ENCODE measurements around the gene SLC7A9. TPM values are rescaled to one million over a fixed set of nuclear protein-coding genes. Genes with fewer than 3 reads are reported as not detected.
A peak's percentile ranks its signal among the peaks of the same experiment; 100 is the strongest.
"Not testable (repeated sequence)": the region's sequence is repeated elsewhere in the genome, so short reads cannot be mapped to it uniquely, and the experiment has no call there.

The SLC7A9 gene
- total and polyA plus RNA-seq, 5 experiments from 2014 or later, result 0.93 to 1.5 TPM; not detected in 3

DNA sequence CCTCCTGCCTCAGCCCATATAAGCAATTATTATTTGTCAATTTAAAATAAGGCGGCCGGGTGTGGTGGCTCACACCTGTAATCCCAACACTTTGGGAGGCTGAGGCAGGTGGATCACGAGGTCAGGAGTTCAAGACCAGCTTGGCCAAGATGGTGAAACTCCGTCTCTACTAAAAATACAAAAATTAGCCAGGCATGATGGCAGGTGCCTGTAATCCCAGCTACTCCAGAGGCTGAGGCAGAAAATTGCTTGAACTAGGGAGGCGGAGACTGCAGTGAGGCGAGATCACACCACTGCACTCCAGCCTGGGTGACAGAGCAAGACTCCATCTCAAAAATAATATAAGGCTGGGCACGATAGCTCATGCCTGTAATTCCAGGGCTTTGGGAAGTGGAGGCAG is 12.7 kb downstream of the SLC7A9 start:
- DNase-seq, H3K9me3 Mint-ChIP-seq, POLR2A ChIA-PET, H3K4me1 Mint-ChIP-seq, H3K27ac Mint-ChIP-seq, ATAC-seq, H3K27me3 Mint-ChIP-seq, H3K4me3 Mint-ChIP-seq, H3K36me3 Mint-ChIP-seq: not testable (repeated sequence)

DNA sequence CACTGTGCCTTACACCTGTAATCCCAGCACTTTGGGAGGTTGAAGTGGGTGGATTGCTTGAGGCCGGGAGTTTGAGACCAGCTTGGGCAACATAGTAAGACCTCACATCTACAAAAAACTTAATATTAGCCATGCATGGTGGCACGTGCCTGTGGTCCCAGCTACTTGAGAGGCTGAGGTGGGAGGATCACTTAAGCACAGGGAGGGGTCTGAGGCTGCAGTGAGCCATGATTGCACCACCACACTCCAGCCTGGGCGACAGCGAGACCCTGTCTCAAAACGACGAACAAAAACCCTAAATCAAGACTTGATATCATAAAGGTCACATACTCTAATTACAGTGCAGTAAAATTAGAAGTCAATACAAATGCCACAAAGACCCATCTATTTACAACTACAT is 17.4 kb downstream of the SLC7A9 start:
- peaks cover 0 to 3% (median 0%) of the 10 kb centered on the region in 3 donors for H3K36me3 Mint-ChIP-seq
- no peak overlapping the region for H3K4me3 Mint-ChIP-seq
- peaks cover 0 to under 1% (median 0%) of the 10 kb centered on the region in 4 donors for H3K4me1 Mint-ChIP-seq
- POLR2A ChIA-PET, result no interaction called here
- no peak overlapping the region for H3K27ac Mint-ChIP-seq
- H3K9me3 Mint-ChIP-seq, result peaks cover 0 to 4% (median under 1%) of the 10 kb centered on the region in 9 donors
- DNase-seq, result no peak
- no peaks in the 10 kb centered on the region for H3K27me3 Mint-ChIP-seq
- ATAC-seq, result no peak

DNA sequence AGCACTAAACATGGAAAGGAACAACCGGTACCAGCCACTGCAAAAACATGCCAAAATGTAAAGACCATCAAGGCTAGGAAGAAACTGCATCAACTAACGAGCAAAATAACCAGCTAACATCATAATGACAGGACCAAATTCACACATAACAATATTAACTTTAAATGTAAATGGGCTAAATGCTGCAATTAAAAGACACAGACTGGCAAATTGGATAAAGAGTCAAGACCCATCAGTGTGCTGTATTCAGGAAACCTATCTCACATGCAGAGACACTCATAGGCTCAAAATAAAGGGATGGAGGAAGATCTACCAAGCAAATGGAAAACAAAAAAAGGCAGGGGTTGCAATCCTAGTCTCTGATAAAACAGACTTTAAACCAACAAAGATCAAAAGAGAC is 21.5 kb downstream of the SLC7A9 start:
- DNase-seq, POLR2A ChIA-PET: not testable (repeated sequence)

DNA sequence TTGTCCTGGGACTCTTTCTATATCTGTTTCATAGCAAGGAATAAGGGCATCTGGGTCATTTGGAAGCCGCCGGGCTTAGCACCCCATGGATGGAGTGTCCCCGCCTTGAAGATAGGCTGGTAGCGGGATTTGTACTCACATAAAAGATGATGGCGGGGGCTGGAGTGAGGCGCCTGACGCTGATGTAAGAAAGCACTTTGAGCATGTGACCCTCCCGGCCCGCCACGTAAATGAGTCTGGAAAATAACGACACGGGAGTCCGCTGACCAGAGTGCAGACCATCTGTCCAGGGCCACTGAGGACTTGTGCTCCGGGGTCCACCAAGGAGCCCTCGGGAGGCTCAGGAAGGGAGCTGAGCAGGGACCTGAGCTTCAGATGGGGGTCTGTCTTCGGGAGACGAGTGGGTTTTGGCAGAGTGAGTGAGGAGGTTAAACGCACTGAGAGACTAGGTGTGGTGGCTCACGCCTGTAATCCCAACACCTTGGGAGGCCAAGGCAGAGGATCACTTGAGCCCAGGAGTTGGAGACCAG is 25.8 kb downstream of the SLC7A9 start:
- Mint-ChIP-seq H3K27ac (no peak overlapping the region), H3K4me1 (peaks cover 0 to 14% (median under 1%) of the 10 kb centered on the region in 4 donors), H3K9me3 (peaks cover 0 to 26% (median 16%) of the 10 kb centered on the region in 9 donors), H3K27me3 (no peaks in the 10 kb centered on the region), H3K4me3 (no peak overlapping the region), H3K36me3 (peaks cover 3 to 19% (median 14%) of the 10 kb centered on the region in 3 donors)
- POLR2A ChIA-PET, result no interaction called here
- DNase-seq (no peak), ATAC-seq (no peak)

More for the DNA sequence above, 21.5 kb downstream of the SLC7A9 start:
- H3K4me3 Mint-ChIP-seq, H3K27ac Mint-ChIP-seq, H3K36me3 Mint-ChIP-seq, ATAC-seq, H3K27me3 Mint-ChIP-seq: not testable (repeated sequence)
- H3K9me3 Mint-ChIP-seq, result peaks cover 0 to 10% (median 2%) of the 10 kb centered on the region in 9 donors
- peaks cover 0 to 11% (median under 1%) of the 10 kb centered on the region in 4 donors for H3K4me1 Mint-ChIP-seq

DNA sequence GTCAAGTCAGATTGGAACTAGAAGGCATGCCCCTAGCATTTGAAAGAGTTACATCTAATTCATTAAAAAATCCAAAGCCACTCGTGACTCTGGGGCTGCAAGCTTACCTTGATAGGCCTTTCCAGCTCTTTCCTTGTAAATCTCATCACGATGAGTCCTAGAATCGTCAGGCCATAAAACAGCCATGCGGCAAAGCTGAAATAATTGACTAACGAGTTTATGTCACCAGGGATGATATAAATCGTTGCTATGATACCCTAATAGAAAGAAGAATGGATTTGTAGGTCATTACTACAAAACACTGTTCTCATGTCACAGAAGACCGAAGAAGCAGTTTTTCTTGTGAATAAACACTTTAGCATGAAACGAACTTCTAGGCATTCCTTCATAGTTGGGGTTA is 27.5 kb downstream of the SLC7A9 start:
- POLR2A ChIA-PET, result no interaction called here
- Mint-ChIP-seq H3K9me3 (peaks cover 0 to 20% (median 14%) of the 10 kb centered on the region in 9 donors), H3K4me3 (no peak overlapping the region), H3K36me3 (peaks cover 3 to 16% (median 14%) of the 10 kb centered on the region in 3 donors), H3K27me3 (no peaks in the 10 kb centered on the region), H3K4me1 (peaks cover 0 to 19% (median under 1%) of the 10 kb centered on the region in 4 donors), H3K27ac (peak overlapping the region in 1 of 10 donors; percentile 39)
- DNase-seq (no peak), ATAC-seq (no peak)

DNA sequence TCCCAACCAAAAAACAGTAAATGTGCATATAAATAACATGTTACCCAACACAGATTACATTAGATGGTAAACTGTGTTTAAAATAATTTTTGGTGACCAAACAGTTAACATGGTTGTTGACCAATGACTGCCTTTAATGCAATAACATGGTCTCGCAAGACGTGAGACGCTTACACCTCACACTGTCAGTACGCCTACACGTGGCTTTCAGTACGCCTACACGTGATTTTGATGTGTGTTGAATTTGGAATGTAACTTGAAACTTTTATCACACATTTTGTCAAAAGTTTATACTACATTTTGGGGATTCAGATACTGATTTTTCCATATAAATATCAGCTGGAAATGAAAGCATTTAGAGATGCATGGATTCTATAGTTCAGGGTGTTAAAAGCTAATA is 32.0 kb downstream of the SLC7A9 start:
- DNase-seq, result no peak
- no peak overlapping the region for H3K27ac Mint-ChIP-seq
- POLR2A ChIA-PET, result no interaction called here
- H3K27me3 Mint-ChIP-seq, result no peaks in the 10 kb centered on the region
- ATAC-seq, result no peak
- H3K4me1 Mint-ChIP-seq, result peaks cover 0 to 5% (median 2%) of the 10 kb centered on the region in 4 donors
- peaks cover 0 to 18% (median 13%) of the 10 kb centered on the region in 9 donors for H3K9me3 Mint-ChIP-seq
- H3K4me3 Mint-ChIP-seq, result no peak overlapping the region
- peaks cover 3 to 14% (median 10%) of the 10 kb centered on the region in 3 donors for H3K36me3 Mint-ChIP-seq

DNA sequence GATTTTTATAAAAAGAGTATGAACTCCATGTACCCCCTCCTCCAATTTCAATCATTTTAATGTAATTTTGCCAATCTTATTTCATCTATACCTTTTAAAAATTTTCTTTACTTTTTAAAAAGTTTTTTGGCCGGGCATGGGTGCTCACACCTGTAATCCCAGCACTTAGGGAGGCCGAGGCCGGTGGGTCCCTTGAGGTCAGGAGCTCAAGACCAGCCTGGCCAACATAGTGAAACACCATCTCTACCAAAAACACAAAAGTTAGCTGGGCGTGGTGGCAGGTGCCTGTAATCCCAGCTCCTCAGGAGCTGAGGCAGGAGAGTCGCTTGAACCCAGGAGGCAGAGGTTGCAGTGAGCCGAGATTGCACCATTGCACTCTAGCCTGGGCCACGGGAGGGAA is 36.2 kb downstream of the SLC7A9 start:
- POLR2A ChIA-PET, H3K27ac Mint-ChIP-seq, DNase-seq, H3K4me3 Mint-ChIP-seq, H3K27me3 Mint-ChIP-seq, H3K36me3 Mint-ChIP-seq, H3K9me3 Mint-ChIP-seq, ATAC-seq: not testable (repeated sequence)
- peaks cover 0 to 15% (median 6%) of the 10 kb centered on the region in 4 donors for H3K4me1 Mint-ChIP-seq

DNA sequence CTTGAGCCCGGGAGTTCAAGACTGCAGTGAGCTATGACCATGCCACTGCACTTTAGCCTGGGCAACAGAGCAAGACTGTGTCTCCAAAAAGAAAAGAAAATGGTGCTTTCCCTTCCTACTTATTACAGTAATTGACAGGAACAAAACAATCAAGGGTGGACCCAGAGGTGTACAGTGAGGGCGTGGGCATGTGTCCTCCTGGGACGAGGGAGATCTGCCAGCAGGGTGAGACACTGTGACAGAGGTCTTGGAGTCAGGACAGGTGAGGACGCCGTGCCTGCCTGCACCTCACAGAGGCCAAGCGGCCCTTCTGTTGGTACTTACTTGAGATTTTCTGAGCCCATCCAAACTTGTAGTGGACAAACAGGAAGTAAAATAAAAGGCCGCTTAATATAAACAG is 36.7 kb downstream of the SLC7A9 start:
- H3K9me3 Mint-ChIP-seq, POLR2A ChIA-PET, H3K27me3 Mint-ChIP-seq, H3K36me3 Mint-ChIP-seq, DNase-seq, H3K4me3 Mint-ChIP-seq, ATAC-seq: not testable (repeated sequence)
- Mint-ChIP-seq H3K27ac (peak overlapping the region in 1 of 10 donors; percentile 7), H3K4me1 (peaks cover 0 to 16% (median 5%) of the 10 kb centered on the region in 4 donors)

DNA sequence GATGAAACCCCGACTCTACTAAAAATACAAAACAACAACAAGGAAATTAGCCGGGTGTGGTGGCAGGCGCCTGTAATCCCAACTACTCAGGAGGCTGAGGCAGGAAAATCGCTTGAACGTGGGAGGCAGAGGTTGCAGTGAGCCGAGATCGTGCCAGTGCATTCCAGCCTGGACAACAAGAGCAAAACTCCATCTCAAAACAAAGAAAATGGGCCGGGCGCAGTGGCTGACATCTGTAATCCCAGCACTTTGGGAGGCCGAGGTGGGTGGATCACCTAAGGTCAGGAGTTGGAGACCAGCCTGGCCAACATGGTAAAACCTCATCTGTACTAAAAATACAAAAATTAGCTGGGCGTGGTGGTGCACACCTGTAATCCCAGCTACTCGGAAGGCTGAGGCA is 37.5 kb downstream of the SLC7A9 start:
- POLR2A ChIA-PET, result not testable (repeated sequence)

DNA sequence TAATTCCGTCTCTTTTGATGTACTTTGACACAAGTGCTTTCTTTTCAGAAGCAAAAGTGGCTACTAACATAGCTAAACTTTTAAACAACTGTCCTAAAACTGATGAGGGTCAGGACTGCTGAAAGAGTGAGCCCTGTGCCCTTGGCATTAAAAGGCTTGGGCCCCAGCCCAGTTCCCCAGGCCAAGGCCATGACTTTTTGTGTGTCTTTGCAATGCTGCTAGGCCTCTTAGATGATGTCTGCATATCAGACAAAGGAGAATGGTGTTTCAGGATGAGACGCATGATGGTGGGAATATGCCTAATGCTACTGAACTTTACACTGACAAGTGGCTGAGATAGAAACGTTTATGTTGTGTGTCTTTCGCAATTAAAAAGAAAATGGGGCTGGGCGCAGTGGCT is 38.0 kb downstream of the SLC7A9 start:
- DNase-seq, result no peak
- Mint-ChIP-seq H3K9me3 (no peaks in the 10 kb centered on the region), H3K27ac (peak overlapping the region in 1 of 10 donors; percentile 79), H3K4me3 (no peak overlapping the region), H3K36me3 (no peaks in the 10 kb centered on the region), H3K27me3 (peaks cover 0 to 2% (median 0%) of the 10 kb centered on the region in 5 donors), H3K4me1 (peaks cover 0 to 12% (median 4%) of the 10 kb centered on the region in 4 donors)
- POLR2A ChIA-PET, result interaction anchor here (0.6 kb wide), 1 partner anchor 252 kb away, joined by 4 read pairs; no protein-coding TSS in a partner anchor
- ATAC-seq, result no peak

More for the DNA sequence above, 37.5 kb downstream of the SLC7A9 start:
- not testable (repeated sequence) for H3K27me3 Mint-ChIP-seq, H3K9me3 Mint-ChIP-seq, DNase-seq, ATAC-seq, H3K36me3 Mint-ChIP-seq, H3K4me3 Mint-ChIP-seq
- H3K4me1 Mint-ChIP-seq, result peaks cover 0 to 12% (median 5%) of the 10 kb centered on the region in 4 donors
- H3K27ac Mint-ChIP-seq, result peak overlapping the region in 1 of 10 donors; percentile 79

DNA sequence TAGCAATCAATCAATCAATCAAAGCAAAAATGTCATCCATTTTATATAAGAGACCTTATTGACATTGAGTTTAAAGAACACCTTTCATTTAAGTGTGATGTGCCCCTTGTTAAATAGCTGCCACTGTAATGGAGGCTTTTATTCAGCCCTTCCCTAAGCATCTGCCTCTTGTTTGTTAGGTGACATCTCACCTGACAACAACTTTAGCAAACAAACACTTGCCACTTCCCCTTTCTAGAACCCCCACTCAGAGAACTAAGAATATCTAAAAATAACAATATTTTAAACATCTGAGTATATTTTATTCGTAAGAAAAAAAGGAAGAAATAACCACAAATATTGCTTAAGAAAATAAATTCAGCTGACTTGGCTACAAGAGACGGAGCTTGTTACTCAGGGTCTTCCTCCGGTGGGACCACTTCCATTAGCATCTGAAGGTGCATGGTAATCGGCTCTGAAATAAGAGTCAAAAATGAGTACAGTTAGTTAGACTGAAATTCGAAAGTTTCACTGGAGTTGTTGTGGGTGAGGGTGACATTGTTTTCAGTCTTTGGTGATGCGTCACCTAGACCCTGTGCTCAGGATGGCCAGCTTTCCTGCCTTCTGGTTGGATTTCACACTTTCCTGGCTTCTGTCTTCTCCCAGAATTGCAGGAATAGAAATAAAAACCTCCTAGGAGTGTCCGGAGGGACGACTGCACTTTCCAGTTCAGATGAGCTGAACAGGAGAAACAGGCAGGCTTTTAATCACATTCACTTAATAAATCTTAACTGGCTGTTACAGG is 39.1 kb downstream of the SLC7A9 start:
- ATAC-seq, result no peak

DNA sequence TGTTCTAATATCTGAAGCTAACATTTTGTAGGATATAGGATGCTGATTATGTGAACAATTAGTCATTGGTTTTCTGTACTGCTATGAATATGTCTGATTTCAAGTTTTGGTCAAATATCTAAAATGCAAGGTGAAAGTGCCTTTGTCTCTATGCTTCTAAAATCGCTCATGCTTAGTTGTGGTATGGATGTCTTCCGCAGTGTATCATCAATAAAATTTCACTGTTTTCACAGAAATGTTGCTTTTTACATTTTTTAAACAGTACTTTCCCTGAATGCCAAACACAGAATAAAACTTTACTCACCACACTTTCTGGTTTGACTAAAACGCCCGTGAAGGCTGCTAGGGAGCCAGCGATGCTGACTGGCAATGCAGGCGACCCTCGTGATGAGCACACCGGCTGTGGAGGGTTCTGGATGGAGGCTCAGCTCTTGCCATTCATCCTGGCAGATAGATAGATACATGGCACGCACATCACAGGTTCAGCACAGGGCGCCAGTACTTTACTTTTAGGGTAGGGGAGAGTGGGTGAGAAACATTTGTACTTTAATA is 40.1 kb downstream of the SLC7A9 start:
- H3K36me3 Mint-ChIP-seq, result no peaks in the 10 kb centered on the region
- no peak for ATAC-seq
- H3K27ac Mint-ChIP-seq, result peak overlapping the region in 3 of 10 donors; percentile 13 to 60 (median 55)
- no peak for DNase-seq
- peak overlapping the region in 7 of 10 donors; percentile 33 to 80 (median 52) for H3K4me3 Mint-ChIP-seq
- peaks cover 0 to 15% (median 7%) of the 10 kb centered on the region in 4 donors for H3K4me1 Mint-ChIP-seq
- POLR2A ChIA-PET, result interaction anchor here (0.6 kb wide), 1 partner anchor 249 kb away, joined by 3 read pairs; no protein-coding TSS in a partner anchor
- peaks cover 0 to 9% (median 4%) of the 10 kb centered on the region in 5 donors for H3K27me3 Mint-ChIP-seq
- H3K9me3 Mint-ChIP-seq, result no peaks in the 10 kb centered on the region

More for the DNA sequence above, 39.1 kb downstream of the SLC7A9 start:
- peaks cover 0 to 12% (median 4%) of the 10 kb centered on the region in 4 donors for H3K4me1 Mint-ChIP-seq
- H3K4me3 Mint-ChIP-seq, result no peak overlapping the region
- H3K9me3 Mint-ChIP-seq, result no peaks in the 10 kb centered on the region
- DNase-seq, result no peak
- peaks cover 0 to 2% (median 0%) of the 10 kb centered on the region in 5 donors for H3K27me3 Mint-ChIP-seq
- no peak overlapping the region for H3K27ac Mint-ChIP-seq
- no peaks in the 10 kb centered on the region for H3K36me3 Mint-ChIP-seq
- POLR2A ChIA-PET, result no interaction called here

All from naive thymus-derived CD8-positive, alpha-beta T cell (primary cell).